Renal cortical epithelial cell (primary cell): ENCODE data around the gene COL25A1. TPM values are rescaled to one million over a fixed set of nuclear protein-coding genes. Genes with fewer than 3 reads are reported as not detected.
"Not testable (repeated sequence)": the region's sequence is repeated elsewhere in the genome, so short reads cannot be mapped to it uniquely, and the experiment has no call there.

Experiments
- DNase-seq: peaks from one replicate; pipeline ENCODE4 v3.0.0-alpha.2; 2011; ENCODE audit warnings: low read depth
- total RNA-seq: library from RNA; depleted of rRNA; stranded (reverse); fragments of >200 nt; gene quantifications from 2 replicates; pipeline ENCODE4 v1.2.3, GENCODE V29; 2014

Gene COL25A1
- total RNA-seq, 1 donor from 2014 or later = 0.35 TPM

- no peak for DNase-seq
These were observed 249.6 kb downstream of the COL25A1 start for GRCh38 chr4:109052821-109053220.

- no peak for DNase-seq
These were observed 251.4 kb downstream of the COL25A1 start for GRCh38 chr4:109051054-109051453.

GRCh38 chr4:109049926-109050325 is 252.5 kb downstream of the COL25A1 start:
- DNase-seq = no peak

GRCh38 chr4:109046471-109047201 is 255.8 kb downstream of the COL25A1 start:
- no peak for DNase-seq

- DNase-seq = no peak
These were observed 258.0 kb downstream of the COL25A1 start for GRCh38 chr4:109044431-109044830.

- DNase-seq = no peak
These were observed 259.2 kb downstream of the COL25A1 start for GRCh38 chr4:109043286-109043685.

GRCh38 chr4:109041463-109042360 is 260.7 kb downstream of the COL25A1 start:
- DNase-seq = no peak

- DNase-seq = peak; percentile 53
These were observed 262.0 kb downstream of the COL25A1 start for GRCh38 chr4:109040441-109040840.

GRCh38 chr4:109037026-109037425 is 265.4 kb downstream of the COL25A1 start:
- DNase-seq = no peak

- DNase-seq = no peak
These were observed 268.5 kb downstream of the COL25A1 start for GRCh38 chr4:109033993-109034392.

- peak; percentile 13 for DNase-seq
These were observed 269.8 kb downstream of the COL25A1 start for GRCh38 chr4:109032671-109033070.

GRCh38 chr4:109029987-109030386 is 272.5 kb downstream of the COL25A1 start:
- DNase-seq = no peak

GRCh38 chr4:109027016-109027500 is 275.4 kb downstream of the COL25A1 start:
- DNase-seq = no peak

- no peak for DNase-seq
These were observed 275.9 kb downstream of the COL25A1 start for GRCh38 chr4:109026588-109026987.

GRCh38 chr4:109025471-109026076 is 276.9 kb downstream of the COL25A1 start:
- DNase-seq = peak; percentile 36

- no peak for DNase-seq
These were observed 279.5 kb downstream of the COL25A1 start for GRCh38 chr4:109022961-109023360.

- DNase-seq = not testable (repeated sequence)
These were observed 280.8 kb downstream of the COL25A1 start for GRCh38 chr4:109021630-109022029.

- DNase-seq = no peak
These were observed 281.6 kb downstream of the COL25A1 start for GRCh38 chr4:109020861-109021260.

- DNase-seq = no peak
These were observed 286.3 kb downstream of the COL25A1 start for GRCh38 chr4:109016200-109016599.

GRCh38 chr4:109015413-109015810 is 287.0 kb downstream of the COL25A1 start:
- peak; percentile 76 for DNase-seq

GRCh38 chr4:109014593-109015412 is 287.7 kb downstream of the COL25A1 start:
- DNase-seq = peak; percentile 65
